HCEC 1CT (cell line): Measurements from ENCODE around the gene FAM170B.

Experiments used
- DNase-seq: peaks from one replicate; pipeline ENCODE4 v3.0.0-alpha.2; 2017

Gene FAM170B

GRCh38 chr10:49151025-49151445 is 17.2 kb upstream of the FAM170B start:
- no peak for DNase-seq

- no peak for DNase-seq
Observed at GRCh38 chr10:49150426-49150825, 16.6 kb upstream of the FAM170B start.

- DNase-seq, result no peak
Observed at GRCh38 chr10:49149881-49150280, 16.1 kb upstream of the FAM170B start.

- DNase-seq, result no peak
Observed at GRCh38 chr10:49144058-49144720, 10.4 kb upstream of the FAM170B start.

GRCh38 chr10:49143249-49143648 is 9.4 kb upstream of the FAM170B start:
- no peak for DNase-seq

- DNase-seq, result no peak
Observed at GRCh38 chr10:49141541-49142332, 7.9 kb upstream of the FAM170B start.

- DNase-seq, result peak; percentile 20
Observed at GRCh38 chr10:49140304-49141177, 6.7 kb upstream of the FAM170B start.

GRCh38 chr10:49139846-49140195 is 6.0 kb upstream of the FAM170B start:
- peak; percentile 94 for DNase-seq

GRCh38 chr10:49139028-49139845 is 5.4 kb upstream of the FAM170B start:
- DNase-seq, result peak; percentile 63

GRCh38 chr10:49138361-49138891 is 4.6 kb upstream of the FAM170B start:
- DNase-seq, result peak; percentile 11

- no peak for DNase-seq
Observed at GRCh38 chr10:49136525-49136924, 2.7 kb upstream of the FAM170B start.

GRCh38 chr10:49135575-49136313 is 1.9 kb upstream of the FAM170B start:
- DNase-seq, result no peak

- no peak for DNase-seq
Observed at GRCh38 chr10:49134327-49134726, 506 bp upstream of the FAM170B start.

GRCh38 chr10:49132362-49132737 is 1.5 kb downstream of the FAM170B start:
- DNase-seq, result no peak

- DNase-seq, result no peak
Observed at GRCh38 chr10:49131507-49132361, 2.1 kb downstream of the FAM170B start.

GRCh38 chr10:49129376-49129775 is 4.4 kb downstream of the FAM170B start:
- DNase-seq, result no peak

GRCh38 chr10:49128854-49129253 is 5.0 kb downstream of the FAM170B start:
- no peak for DNase-seq

GRCh38 chr10:49123981-49124950 is 9.6 kb downstream of the FAM170B start:
- no peak for DNase-seq

GRCh38 chr10:49120911-49121310 is 12.9 kb downstream of the FAM170B start:
- no peak for DNase-seq
